GM12865 (cell line): ENCODE results near the gene GRAMD4.

Experiments used
- DNase-seq: peaks from one replicate; pipeline ENCODE4 v3.0.0; 2010; ENCODE audit warnings: low read depth
- H3K4me3 ChIP-seq: 2 replicates; pipeline ENCODE4 v1.5.1; 2011; ENCODE audit warnings: mild to moderate bottlenecking, low read depth, low read length, control low read depth
- TF ChIP-seq, protein P1 (sequence below): IDR thresholded peaks from 2 replicates; pipeline ENCODE4 v1.5.1; 2011; ENCODE audit warnings: low read length, control low read depth, low read depth, inconsistent platforms; ENCODE audit not compliant: insufficient read depth; ENCODE audit errors: missing control alignments

GRAMD4 gene

DNA sequence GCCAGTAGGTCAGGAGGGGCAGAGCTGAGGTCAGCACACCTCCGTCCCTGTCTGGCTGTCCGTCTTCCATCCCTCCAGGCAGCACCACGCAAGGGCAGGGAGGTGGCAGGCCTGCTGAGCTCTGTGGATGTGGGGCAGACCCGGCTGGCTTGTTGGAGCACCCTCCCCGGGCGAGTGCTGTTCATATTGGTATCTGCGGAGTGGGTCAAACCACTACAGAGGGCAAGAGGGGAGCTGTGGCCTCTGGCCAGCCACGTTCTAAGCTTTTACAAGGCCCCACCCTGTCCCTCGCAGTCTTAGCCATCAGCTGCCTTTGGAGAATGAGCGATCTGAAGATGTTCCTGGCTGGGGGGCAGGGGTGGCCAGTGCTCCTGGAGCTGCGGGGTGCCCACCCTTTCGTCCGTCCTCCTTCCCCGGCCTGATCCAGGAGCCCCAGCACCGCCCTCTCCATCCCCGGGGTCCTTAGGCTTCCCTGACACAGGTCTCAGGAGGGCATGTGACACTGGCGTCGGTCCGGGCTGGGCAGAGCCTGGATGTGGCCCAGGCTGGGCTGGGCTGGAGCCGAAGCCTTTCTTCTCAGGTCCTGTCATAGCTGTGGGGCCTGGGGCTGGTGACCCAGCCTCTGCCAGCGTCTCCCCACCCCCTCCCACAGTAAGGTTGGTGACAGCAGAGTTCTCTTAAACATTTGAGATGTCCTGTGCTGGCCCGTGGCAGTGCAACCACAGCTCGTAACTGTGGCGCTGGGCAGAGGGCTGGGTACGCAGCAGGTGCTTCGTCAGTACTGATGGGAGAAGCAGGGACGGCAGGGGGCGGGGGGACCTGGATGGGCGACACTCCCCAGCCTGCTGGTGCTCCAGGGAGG lies 31.7 kb upstream of the GRAMD4 start:
- H3K4me3 ChIP-seq = no peak overlapping the region
- TF ChIP-seq, protein P1, sequence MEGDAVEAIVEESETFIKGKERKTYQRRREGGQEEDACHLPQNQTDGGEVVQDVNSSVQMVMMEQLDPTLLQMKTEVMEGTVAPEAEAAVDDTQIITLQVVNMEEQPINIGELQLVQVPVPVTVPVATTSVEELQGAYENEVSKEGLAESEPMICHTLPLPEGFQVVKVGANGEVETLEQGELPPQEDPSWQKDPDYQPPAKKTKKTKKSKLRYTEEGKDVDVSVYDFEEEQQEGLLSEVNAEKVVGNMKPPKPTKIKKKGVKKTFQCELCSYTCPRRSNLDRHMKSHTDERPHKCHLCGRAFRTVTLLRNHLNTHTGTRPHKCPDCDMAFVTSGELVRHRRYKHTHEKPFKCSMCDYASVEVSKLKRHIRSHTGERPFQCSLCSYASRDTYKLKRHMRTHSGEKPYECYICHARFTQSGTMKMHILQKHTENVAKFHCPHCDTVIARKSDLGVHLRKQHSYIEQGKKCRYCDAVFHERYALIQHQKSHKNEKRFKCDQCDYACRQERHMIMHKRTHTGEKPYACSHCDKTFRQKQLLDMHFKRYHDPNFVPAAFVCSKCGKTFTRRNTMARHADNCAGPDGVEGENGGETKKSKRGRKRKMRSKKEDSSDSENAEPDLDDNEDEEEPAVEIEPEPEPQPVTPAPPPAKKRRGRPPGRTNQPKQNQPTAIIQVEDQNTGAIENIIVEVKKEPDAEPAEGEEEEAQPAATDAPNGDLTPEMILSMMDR = no peak
- no peak for DNase-seq

- TF ChIP-seq, protein P1 = no peak
- no peak for DNase-seq
- no peak overlapping the region for H3K4me3 ChIP-seq
These were observed 30.9 kb upstream of the GRAMD4 start for GRCh38 chr22:46589141-46589748.

DNA sequence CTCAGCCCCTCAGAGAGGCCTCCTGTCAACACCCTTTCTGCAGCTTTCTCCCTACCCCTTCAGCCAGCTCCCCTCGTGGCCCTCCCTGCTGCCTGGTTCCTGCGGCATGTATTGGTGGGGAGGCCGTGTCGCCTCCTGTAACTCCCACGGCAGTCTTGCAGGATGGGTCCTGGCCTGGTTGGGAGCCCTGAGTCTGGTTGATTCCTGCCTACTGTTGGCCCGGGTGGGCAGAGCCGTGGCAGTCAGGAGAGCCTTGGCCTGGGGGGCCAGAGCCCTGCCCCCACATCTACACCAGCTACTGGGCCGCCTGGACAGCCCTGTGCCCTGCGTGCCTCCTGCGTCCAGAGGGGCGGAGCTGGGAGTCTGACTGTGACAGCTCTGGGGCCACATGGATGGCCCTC lies 30.3 kb upstream of the GRAMD4 start:
- no peak overlapping the region for H3K4me3 ChIP-seq
- DNase-seq = no peak
- TF ChIP-seq, protein P1 = no peak

DNA sequence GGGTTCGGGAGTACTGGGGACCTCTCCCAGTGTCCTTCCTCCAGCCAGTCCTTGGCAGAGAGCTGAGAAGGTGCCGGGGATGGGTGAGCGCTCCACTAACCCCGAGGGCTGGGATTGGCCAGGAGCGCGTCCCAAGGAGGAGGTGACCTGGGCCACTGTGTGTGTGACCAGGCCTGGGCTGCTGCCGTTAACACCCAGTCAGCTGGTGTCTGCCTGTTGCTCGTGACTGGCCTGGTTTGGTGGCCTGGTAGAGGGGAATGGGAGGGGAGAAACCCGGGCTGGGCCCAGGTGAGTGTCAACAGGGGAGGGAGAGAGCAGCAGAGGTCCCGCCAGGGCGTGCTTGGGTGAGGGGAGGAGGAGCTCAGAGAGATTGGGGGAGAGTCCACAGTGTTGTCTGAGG lies 29.9 kb upstream of the GRAMD4 start:
- H3K4me3 ChIP-seq = no peak overlapping the region
- DNase-seq = no peak
- TF ChIP-seq, protein P1 = no peak

DNA sequence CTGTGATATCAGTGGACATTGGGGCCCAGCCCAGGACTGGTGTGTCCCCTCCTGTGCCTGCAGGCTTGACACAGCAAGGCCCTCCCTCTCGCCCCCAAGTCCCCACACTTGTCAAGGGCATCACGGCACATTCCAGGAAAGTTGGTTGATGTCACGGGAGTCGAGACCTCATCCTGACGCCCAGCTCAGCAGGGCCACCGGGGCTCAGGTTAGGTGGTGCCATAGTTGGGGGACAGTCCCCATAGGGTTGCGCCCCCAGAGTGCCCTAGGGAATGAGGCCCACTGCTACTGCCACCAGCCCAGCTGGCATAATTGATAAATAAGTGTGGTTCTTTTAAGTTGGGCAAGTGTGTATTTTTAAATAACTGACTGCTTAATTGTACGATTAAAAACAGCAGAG lies 28.3 kb upstream of the GRAMD4 start:
- TF ChIP-seq, protein P1 = no peak
- H3K4me3 ChIP-seq = no peak overlapping the region
- no peak for DNase-seq

GRCh38 chr22:46592390-46592872 lies 27.8 kb upstream of the GRAMD4 start:
- TF ChIP-seq, protein P1 = no peak
- no peak overlapping the region for H3K4me3 ChIP-seq
- DNase-seq = peak; percentile 83

GRCh38 chr22:46593211-46593681 lies 26.9 kb upstream of the GRAMD4 start:
- peak overlapping the region; percentile 2; the same call in 1 of the 2 replicates for H3K4me3 ChIP-seq
- TF ChIP-seq, protein P1 = no peak
- peak; percentile 55 for DNase-seq
